A673 (cell line): ENCODE measurements around the gene ZFYVE28. TPM values are rescaled to one million over a fixed set of nuclear protein-coding genes. Genes with fewer than 3 reads are reported as not detected.

Experiments used
- BruUV-seq: library from RNA; stranded (reverse); fragments of 400-500 nt; replicated peaks from 2 replicates; lab custom pipeline; 2021; lab: Mats Ljungman, UMichigan
- CTCF ChIA-PET: fragments of 300-600 bp; sonication (Branson Sonifier 250); formaldehyde crosslinking; loops from one replicate; lab custom pipeline; 2022; ENCODE audit warnings: antibody characterized with exemption; lab: Charles Lee
- POLR2A ChIA-PET: fragments of 300-600 bp; sonication (Branson Sonifier 250); formaldehyde crosslinking; loops from one replicate; lab custom pipeline; 2022; ENCODE audit warnings: antibody characterized with exemption; ENCODE audit not compliant: low non-redundant PET; lab: Charles Lee
- DNase-seq: peaks from one replicate; pipeline ENCODE4 v3.0.0-alpha.2; 2015; ENCODE audit warnings: low spot score
- H3K27ac ChIP-seq: fragments of 200-600 bp; sonication (generic); 2 replicates; pipeline ENCODE4 v1.5.1; 2016; ENCODE audit warnings: mixed run types, low read depth, mild to moderate bottlenecking, mixed read lengths, antibody characterized with exemption, low read length; ENCODE audit not compliant: poor library complexity, severe bottlenecking
- H3K27me3 ChIP-seq: fragments of 200-600 bp; sonication (generic); replicated peaks from 2 replicates; pipeline ENCODE4 v1.6.1; 2017; ENCODE audit warnings: mixed run types, low read depth, mild to moderate bottlenecking, mixed read lengths, antibody characterized with exemption, low read length; ENCODE audit not compliant: insufficient read depth, poor library complexity
- H3K36me3 ChIP-seq: fragments of 200-600 bp; sonication (generic); 2 replicates; pipeline ENCODE4 v1.6.1; 2016; ENCODE audit warnings: mixed run types, mild to moderate bottlenecking, mixed read lengths, antibody characterized with exemption, low read length; ENCODE audit not compliant: insufficient read depth, poor library complexity, severe bottlenecking
- H3K4me1 ChIP-seq: fragments of 200-600 bp; sonication (generic); 2 replicates; pipeline ENCODE4 v1.6.1; 2017; ENCODE audit warnings: mixed run types, mild to moderate bottlenecking, mixed read lengths, antibody characterized with exemption, low read length; ENCODE audit not compliant: insufficient read depth, poor library complexity, severe bottlenecking
- H3K4me3 ChIP-seq: fragments of 200-600 bp; sonication (generic); 2 replicates; pipeline ENCODE4 v1.5.1; 2016; ENCODE audit warnings: low read depth, mixed run types, mild to moderate bottlenecking, mixed read lengths, low read length; ENCODE audit not compliant: poor library complexity, severe bottlenecking
- H3K9me3 ChIP-seq: fragments of 200-600 bp; sonication (generic); 2 replicates; pipeline ENCODE4 v1.6.1; 2016; ENCODE audit warnings: mixed run types, low read depth, mild to moderate bottlenecking, mixed read lengths, antibody characterized with exemption, low read length; ENCODE audit not compliant: poor library complexity, severe bottlenecking
- CTCF ChIP-seq: fragments of 300-800, 200-600 bp; sonication (generic); conservative IDR thresholded peaks from 2 replicates; pipeline ENCODE4 v1.5.1; 2017; ENCODE audit warnings: low read depth, mild to moderate bottlenecking, antibody characterized with exemption, low read length, moderate library complexity, mixed read lengths
- EZH2 ChIP-seq: fragments of 200-600 bp; sonication (generic); IDR thresholded peaks from 2 replicates; pipeline ENCODE4 v1.6.1; 2017; ENCODE audit warnings: borderline replicate concordance, low read depth, mild to moderate bottlenecking, mixed read lengths, antibody characterized with exemption, low read length; ENCODE audit not compliant: poor library complexity, severe bottlenecking
- intact Hi-C: fragments of 100-400 bp; cut with micrococcal nuclease; formaldehyde crosslinking; loops from one replicate; pipeline ENCODE4 v1.10.0; 2022; ENCODE audit not compliant: unreplicated experiment
- total RNA-seq: library from RNA; stranded (reverse); gene quantifications from 2 replicates; pipeline ENCODE4 v1.2.3, GENCODE V29; 2021

ZFYVE28 gene
- total RNA-seq, 1 experiment from 2014 or later, result 8.6 TPM

DNA sequence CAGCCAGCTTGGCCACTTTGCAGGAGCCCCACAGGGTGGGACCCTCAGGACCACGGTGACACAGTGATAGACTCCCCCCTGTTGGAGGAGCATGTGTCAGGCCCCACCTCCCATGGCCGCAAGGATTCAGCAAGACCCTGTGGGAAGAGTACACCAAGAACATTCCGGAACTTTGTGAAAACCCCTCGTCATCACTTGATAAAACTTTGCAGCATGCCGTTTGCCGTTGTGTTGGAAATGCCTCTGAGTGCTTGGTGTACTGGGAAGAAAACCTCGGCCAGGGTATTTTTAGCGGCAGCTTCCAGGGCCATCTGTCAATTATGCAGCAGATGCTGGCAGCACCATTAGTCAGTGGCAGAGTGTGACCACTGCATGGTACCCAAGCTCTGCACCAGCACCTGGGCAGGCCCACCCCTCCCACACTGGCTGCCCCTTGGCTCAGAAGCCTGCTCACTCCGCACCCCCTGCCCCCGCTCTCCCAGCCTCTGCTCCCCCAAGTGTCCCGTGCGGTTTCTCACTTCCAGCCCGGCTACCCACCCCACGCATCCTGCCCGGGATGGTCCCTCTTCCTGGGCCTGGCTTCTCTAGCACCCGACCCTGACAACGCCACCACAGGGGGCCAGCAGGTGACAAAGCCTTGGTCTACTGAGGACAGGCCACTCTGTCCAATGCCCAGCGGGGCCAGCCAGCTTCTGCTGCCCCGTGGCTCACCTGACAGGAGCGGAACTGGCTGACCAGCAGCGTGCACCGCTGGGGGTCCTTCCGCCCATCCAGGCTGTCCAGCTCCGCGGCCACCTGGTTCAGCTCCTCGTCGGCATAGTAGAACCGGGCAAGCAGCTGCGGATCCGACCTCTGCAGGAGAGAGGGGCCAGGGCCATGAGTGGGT is 65.0 kb downstream of the ZFYVE28 start:
- ChIA-PET POLR2A (no interaction called here), CTCF (interaction anchor here (0.6 kb wide), 1 partner anchor 604 kb away, joined by 7 read pairs; no protein-coding TSS in a partner anchor)
- TF ChIP-seq EZH2 (no peak), CTCF (no peak)
- intact Hi-C loops, result loop anchor here (10.0 kb wide), 1 partner anchor 139 kb away; no protein-coding TSS in a partner anchor
- DNase-seq, result no peak
- H3K27me3 ChIP-seq, result no peaks in the 10 kb centered on the region
- BruUV-seq, result no TSS peak
- H3K4me3 ChIP-seq, result no peak overlapping the region
- no peaks in the 10 kb centered on the region for H3K9me3 ChIP-seq
- no peak overlapping the region for H3K27ac ChIP-seq
- H3K36me3 ChIP-seq, result no peaks in the 10 kb centered on the region
- H3K4me1 ChIP-seq, result no peaks in the 10 kb centered on the region

- H3K9me3 ChIP-seq, result no peaks in the 10 kb centered on the region
- POLR2A ChIA-PET, result no interaction called here
- no peaks in the 10 kb centered on the region for H3K4me1 ChIP-seq
- H3K27ac ChIP-seq, result no peak overlapping the region
- intact Hi-C loops, result loop anchor here (10.0 kb wide), 1 partner anchor 138 kb away; no protein-coding TSS in a partner anchor
- CTCF ChIA-PET, result no interaction called here
- H3K4me3 ChIP-seq, result no peak overlapping the region
- BruUV-seq, result no TSS peak
- TF ChIP-seq EZH2, result no peak
- TF ChIP-seq CTCF, result no peak
- DNase-seq, result no peak
- no peaks in the 10 kb centered on the region for H3K36me3 ChIP-seq
- no peaks in the 10 kb centered on the region for H3K27me3 ChIP-seq
Measured at GRCh38 chr4:2352729-2353221, 65.7 kb downstream of the ZFYVE28 start.

DNA sequence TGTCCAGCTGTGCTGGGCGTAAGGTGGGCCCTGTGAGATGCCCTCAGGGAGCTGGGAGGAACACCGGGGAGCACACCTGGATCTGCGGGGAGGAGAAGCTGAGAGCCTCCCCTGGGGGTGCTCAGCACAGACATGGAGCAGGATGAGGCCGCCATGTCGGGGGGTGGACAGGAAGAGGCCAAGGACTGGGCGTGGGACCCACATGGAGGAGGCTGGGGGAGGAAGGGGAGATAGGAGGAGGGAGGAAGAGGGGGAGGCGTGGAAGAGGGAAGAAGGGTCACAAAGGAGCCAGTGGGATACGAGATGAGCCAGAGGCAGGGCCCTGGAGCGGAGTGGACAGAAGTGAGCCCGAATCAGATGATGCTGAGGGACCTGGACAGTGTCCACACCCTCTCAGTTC is 66.3 kb downstream of the ZFYVE28 start:
- CTCF ChIA-PET, result no interaction called here
- no peak overlapping the region for H3K4me3 ChIP-seq
- no peaks in the 10 kb centered on the region for H3K9me3 ChIP-seq
- no peak overlapping the region for H3K27ac ChIP-seq
- H3K4me1 ChIP-seq, result no peaks in the 10 kb centered on the region
- H3K27me3 ChIP-seq, result no peaks in the 10 kb centered on the region
- TF ChIP-seq CTCF (no peak), EZH2 (no peak)
- intact Hi-C loops, result loop anchor here (10.0 kb wide), 1 partner anchor 137 kb away; no protein-coding TSS in a partner anchor
- POLR2A ChIA-PET, result no interaction called here
- no peak for DNase-seq
- H3K36me3 ChIP-seq, result no peaks in the 10 kb centered on the region
- BruUV-seq, result no TSS peak
